Keratinocyte (primary cell): ENCODE results near the gene SHROOM1.

Experiments used
- CTCF ChIP-seq, 3 experiments: IDR thresholded peaks in 1 of 3; conservative IDR thresholded peaks in 1 of 3; optimal IDR thresholded peaks in 1 of 3; 2 replicates in 2 of 3; 3 replicates in 1 of 3; pipeline versions ENCODE3 to v1.5.1; 2011; ENCODE audit warnings: low read length in 3 of 3, mild to moderate bottlenecking in 3 of 3, moderate library complexity in 2 of 3, control low read depth in 1 of 3, inconsistent platforms in 1 of 3; ENCODE audit not compliant: insufficient read depth in 2 of 3; ENCODE audit errors: extremely low read depth in 1 of 3
- EZH2 ChIP-seq: IDR thresholded peaks from one replicate; pipeline ENCODE4 v1.6.1; 2012; ENCODE audit warnings: inconsistent platforms, mild to moderate bottlenecking, low read length, moderate library complexity

DNA sequence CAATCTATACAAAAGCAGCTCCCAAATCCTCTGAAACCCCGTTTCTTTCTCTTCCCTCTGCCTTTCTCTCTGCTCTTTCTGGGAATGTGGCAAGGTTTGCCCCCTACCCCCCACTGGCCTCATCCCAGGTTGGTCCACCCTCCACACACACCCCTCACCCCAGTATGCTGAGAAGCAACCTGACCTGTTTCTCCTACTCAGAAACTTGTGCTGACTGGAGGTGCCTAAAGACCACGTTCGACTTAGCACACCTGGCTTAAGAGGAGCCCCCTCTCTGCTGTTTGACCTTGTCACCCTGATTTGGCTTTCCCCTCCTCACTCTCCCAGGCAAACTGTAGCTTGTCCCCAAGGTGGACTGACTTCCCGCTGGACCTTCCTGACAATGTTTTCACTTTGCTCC, 52.3 kb downstream of the SHROOM1 start:
- TF ChIP-seq CTCF (optimal IDR thresholded peaks at IDR 0.05 in 1 of 3, IDR thresholded peaks at IDR 0.05 in 1 of 3, conservative IDR thresholded peaks at IDR 0.05 in 1 of 3; ENCODE audit: extremely low read depth in 1 of 3, insufficient read depth in 2 of 3, low read length in 3 of 3) (no peak), EZH2 (no peak)
